Stimulated activated CD8-positive, alpha-beta memory T cell treated with anti-CD3 and anti-CD28 coated beads, Interleukin-15, amount 100 ng/mL, for 24 hours (primary cell): Measurements from ENCODE around the gene QRFPR.
"Not testable (repeated sequence)": the region's sequence is repeated elsewhere in the genome, so short reads cannot be mapped to it uniquely, and the experiment has no call there.

Source experiments
- DNase-seq: peaks from one replicate; pipeline ENCODE4 v3.0.0-alpha.2; 2020; ENCODE audit warnings: low read depth

QRFPR gene

DNA sequence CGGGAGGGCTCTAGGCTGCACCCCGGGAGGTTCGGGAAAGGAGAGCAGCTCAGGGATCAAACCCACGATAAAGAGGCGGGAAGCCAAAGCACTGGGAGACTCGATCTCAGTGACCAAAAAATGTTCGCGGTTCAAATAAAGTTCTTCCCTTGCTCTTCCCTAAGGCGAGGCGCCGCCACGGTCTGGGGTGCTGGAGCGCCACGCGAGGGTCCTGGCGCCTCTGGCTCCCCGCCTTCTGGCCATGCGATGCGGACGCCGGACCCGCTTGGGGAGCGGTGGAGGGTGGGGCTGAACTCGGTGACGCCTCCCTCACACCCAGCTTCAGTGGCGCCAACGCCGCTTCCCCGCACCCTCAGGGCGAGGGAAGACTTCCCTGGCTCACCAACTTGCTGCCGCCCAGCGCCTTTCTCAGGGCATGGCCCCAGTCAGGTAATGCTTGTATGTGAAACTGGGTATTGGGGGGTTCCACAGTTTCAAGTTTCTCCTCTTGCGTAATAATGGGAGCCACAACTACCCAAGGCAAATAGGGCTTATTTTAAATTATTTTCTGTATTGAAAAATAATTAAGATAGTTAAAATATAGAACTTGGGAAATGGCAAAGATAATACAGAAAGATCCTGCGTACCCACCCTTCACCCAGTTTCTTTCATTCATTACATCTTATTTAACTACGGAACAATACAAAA lies at the start of gene QRFPR:
TSS of gene QRFPR (minus strand) at position 243 of the 687 bp plus-strand sequence. CDS start 371 bp downstream, outside the sequence.
- DNase-seq = no peak

- DNase-seq = no peak
Observed at GRCh38 chr4:121428721-121429120, 47.9 kb upstream of the QRFPR start.

GRCh38 chr4:121421594-121421993 lies 40.8 kb upstream of the QRFPR start:
- no peak for DNase-seq

DNA sequence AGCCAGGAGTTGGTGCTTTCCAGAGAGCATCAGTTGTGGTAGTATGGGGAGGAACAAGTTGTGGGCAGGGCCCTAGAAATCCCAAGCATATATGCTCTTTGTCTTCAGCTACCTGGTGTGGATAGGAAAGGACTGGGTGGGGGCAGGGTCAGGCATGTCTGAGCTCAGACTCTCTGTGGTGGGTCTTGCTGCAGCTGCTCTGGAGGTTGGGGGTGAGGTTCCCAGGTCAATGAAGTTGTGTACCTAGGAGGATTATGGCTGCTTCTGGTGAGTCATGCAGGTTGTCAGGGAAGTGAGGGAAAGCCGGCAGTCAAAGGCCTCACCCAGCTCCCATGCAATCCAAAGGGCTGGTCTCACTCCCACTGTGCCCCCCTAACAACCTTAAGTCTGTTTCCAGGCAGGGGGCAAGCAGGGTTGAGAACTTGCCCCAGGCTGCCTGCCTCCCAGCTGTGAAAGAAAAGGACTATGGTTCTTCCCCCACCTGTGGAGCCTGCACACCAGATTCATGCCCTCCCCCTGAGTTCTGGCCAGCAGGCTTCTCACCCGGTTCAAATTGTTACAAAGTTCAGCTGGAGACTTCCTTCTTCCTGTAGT lies 30.4 kb upstream of the QRFPR start:
- DNase-seq = no peak

DNA sequence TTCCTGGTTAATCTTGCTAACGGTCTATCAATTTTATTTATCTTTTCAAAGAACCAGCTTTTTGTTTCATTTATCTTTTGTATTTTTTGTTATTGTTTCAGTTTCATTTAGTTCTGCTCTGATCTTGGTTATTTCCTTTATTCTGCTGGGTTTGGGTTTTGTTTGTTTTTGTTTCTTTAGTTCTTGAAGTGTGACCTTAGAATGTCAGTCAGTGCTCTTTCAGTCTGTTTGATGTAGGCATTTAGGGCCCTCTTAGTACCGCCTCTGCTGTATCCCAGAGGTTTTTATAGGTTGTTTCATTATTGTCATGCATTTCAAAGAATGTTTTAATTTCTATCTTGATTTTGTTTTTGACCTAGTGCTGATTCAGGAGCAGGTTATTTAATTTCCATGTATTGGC lies 27.7 kb upstream of the QRFPR start:
- DNase-seq = not testable (repeated sequence)

- no peak for DNase-seq
Observed at GRCh38 chr4:121400632-121401031, 19.8 kb upstream of the QRFPR start.

DNA sequence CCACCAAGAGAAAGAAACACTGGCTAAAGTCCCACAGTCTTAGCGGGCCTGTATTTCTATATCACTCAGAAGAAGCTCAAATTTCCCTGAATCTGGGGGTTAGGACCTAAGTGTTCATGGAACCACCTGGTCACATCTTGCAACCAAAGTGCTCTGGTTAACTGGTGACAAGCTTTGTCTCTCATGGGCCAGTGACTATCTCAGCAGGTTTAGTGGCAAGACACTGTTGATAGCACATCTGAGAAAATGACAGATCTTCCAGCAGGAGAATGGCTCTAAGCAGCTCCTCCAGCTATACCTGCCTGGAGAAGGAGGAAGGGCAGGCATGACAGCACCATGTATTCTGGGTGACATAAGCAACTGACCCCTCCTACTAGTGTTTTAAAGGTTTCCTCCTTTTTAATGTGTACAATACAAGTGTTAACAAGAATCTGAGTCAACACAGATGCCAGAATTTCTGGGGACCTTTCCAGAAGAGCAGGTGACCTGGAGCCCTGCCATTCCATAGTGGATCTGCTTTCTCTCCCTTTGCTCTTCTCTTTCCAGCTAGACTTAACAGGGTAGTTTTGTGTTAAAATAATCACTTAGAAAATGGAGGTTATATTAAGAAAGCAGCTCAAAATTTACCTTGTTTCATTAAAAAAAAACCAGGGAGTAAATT lies 17.3 kb upstream of the QRFPR start:
- DNase-seq = no peak

GRCh38 chr4:121397434-121397833 lies 16.6 kb upstream of the QRFPR start:
- no peak for DNase-seq

- no peak for DNase-seq
Observed at GRCh38 chr4:121392426-121393086, 11.7 kb upstream of the QRFPR start.

DNA sequence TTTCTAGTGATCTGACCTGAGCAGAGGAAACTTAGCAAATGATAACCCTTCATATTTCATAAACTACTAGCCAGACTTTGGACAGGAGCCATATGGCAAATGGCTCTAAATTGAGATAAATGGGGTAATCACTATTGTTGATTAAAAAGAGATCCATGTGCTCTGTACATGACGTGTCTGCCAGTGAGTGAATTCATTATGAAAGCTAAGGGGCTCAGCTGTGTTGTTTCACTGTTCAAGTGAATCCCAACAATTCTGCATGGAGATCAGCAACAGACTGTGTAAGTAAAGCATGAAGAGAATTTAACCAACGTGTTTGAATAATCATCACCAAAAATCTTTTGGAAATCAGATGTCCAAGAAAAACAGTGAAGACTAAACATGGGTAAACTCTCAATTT lies 9.5 kb upstream of the QRFPR start:
- DNase-seq = no peak

- DNase-seq = no peak
Observed at GRCh38 chr4:121379276-121379675, 1.5 kb downstream of the QRFPR start.

- DNase-seq = no peak
Observed at GRCh38 chr4:121377076-121377475, 3.7 kb downstream of the QRFPR start.

DNA sequence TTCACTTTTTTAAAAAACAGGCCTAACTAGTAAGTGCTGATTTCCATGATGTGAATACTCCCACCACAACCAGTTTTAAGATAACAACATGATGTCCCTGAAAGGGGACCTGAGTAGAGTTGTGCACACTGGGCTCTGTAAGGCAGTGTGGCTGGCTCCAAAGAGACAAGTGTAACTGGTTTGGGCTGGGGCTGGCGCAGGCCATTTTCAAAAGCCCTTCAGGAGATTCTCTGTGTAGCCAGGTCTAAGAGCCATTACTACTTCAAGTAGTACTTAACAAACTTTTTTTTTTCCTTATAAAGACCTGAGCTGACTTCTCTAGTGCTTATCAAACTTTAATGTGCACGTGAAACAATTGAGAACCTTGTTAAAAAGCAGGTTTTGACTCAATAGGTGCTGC lies 4.3 kb downstream of the QRFPR start:
- no peak for DNase-seq

GRCh38 chr4:121376097-121376496 lies 4.7 kb downstream of the QRFPR start:
- no peak for DNase-seq

- no peak for DNase-seq
Observed at GRCh38 chr4:121375262-121375661, 5.6 kb downstream of the QRFPR start.

GRCh38 chr4:121373841-121374240 lies 7.0 kb downstream of the QRFPR start:
- DNase-seq = no peak

DNA sequence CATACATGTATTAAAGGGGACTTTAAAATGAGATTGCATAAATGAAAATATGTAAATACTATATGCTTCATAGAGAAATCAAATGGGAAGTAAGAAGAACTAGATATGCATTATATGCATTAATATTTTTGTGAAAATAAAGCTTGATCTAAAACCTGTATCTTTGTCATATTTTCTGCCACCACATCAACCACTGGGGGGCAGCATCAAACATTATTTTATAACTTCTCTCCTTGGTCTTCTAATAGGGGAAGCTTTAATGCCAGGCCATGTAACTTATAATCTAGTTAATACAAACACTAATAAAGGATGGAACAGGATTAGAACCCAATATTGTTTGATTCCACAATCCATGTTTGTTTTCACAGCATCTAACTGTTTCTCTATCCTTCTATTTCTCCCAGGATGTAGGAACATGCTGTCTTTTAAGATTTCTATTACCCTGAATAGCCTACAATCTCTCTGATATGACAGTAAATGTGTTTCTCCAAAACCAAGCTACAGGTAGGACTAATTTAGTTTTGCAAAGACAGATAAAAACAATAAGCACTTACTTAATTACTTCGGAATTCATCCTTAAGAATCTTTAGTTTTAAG lies 10.0 kb downstream of the QRFPR start:
- no peak for DNase-seq

GRCh38 chr4:121360495-121360894 lies 20.3 kb downstream of the QRFPR start:
- DNase-seq = no peak

DNA sequence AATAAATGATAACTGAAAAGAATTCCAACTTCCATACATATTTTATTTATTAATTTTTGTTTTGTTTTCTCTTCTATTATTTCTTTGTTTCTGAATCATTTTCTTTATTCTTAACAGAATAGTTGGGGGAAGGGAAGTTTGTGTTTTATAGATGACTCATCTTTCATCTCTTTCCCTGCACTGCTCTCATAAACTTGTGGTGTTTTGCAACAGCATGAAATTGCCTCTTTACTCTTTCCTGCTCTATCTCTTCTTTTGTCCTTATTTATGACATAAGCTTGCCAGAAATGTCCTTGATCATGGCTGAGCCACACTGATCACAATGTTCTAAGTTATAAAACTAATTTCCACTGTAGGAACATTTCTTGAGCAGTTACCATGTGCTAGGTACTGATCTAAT lies 22.3 kb downstream of the QRFPR start:
- no peak for DNase-seq

DNA sequence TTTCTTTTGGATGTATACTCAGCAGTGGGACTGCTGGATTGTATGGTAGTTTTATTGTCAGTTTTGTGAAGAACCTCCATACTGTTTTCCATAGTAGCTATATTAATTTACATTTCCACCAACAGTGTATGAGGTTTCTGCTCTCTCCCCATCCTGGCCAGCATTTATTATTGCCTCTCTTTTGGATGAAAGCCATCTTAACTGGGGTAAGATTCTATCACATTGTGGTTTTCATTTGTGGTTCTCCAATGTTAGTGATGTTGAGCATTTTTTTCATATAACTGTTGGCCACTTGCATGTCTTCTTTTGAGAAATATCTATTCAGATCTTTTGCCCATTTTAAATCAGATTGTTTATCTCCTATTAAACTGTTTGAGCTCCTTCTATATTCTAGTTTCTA lies 27.6 kb downstream of the QRFPR start:
- DNase-seq = no peak

- DNase-seq = no peak
Observed at GRCh38 chr4:121344098-121344497, 36.7 kb downstream of the QRFPR start.

GRCh38 chr4:121340247-121340646 lies 40.6 kb downstream of the QRFPR start:
- no peak for DNase-seq

DNA sequence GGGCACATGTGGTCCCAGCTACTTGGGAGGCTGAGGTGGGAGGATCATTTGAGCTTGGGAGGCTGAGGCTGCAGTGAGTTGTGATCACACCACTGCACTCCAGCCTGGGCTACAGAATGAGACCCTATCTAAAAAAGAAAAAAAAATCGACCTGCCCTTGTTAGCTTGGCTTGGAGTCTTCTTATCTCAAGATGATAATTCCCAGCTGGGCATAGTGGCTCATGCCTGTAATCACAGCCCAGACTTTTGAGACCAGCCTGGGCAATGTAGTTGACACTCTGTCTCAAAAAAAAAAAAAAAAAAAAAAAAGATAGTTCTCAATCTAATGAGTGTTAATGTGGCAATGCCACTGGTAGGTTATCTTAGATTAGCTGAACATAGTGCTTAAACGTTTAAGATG lies 41.0 kb downstream of the QRFPR start:
- DNase-seq = no peak
